Thoracic aorta (tissue), 2 donors: Measurements from ENCODE around the gene AGPAT3. TPM values are rescaled to one million over a fixed set of nuclear protein-coding genes. Genes with fewer than 3 reads are reported as not detected.

ENCODE experiments used
- ATAC-seq: fragments of 150-250 bp; one replicate; pipeline ENCODE4 v1.8.0; 2017; ENCODE audit warnings: low read depth; ENCODE audit not compliant: insufficient number of reproducible peaks, low FRiP score
- DNase-seq: peaks from one replicate; pipeline ENCODE4 v3.0.0-alpha.2; 2020; ENCODE audit warnings: low spot score
- H3K27ac ChIP-seq, 2 donors: fragments of 200-600 bp; sonication (generic); 1 replicate in 1 of 2; 2 replicates in 1 of 2; pipeline ENCODE4 v1.5.1; 2016; ENCODE audit warnings: mild to moderate bottlenecking in 2 of 2, moderate library complexity in 2 of 2
- H3K27me3 ChIP-seq: fragments of 200-600 bp; sonication (generic); replicated peaks from 2 replicates; pipeline ENCODE4 v1.6.0; 2016; ENCODE audit warnings: mild to moderate bottlenecking; ENCODE audit not compliant: insufficient read depth
- H3K36me3 ChIP-seq: fragments of 200-600 bp; sonication (generic); one replicate; pipeline ENCODE4 v1.5.1; 2016
- H3K4me1 ChIP-seq, 2 donors: fragments of 200-600 bp; sonication (generic); 1 replicate in 1 of 2; 2 replicates in 1 of 2; pipeline versions ENCODE4 v1.5.1 to v1.6.0; 2016; ENCODE audit warnings: low read depth in 2 of 2, mild to moderate bottlenecking in 1 of 2; ENCODE audit not compliant: control insufficient read depth in 1 of 2
- H3K4me3 ChIP-seq: fragments of 200-600 bp; sonication (generic); 2 replicates; pipeline ENCODE4 v1.5.1; 2016; ENCODE audit warnings: mild to moderate bottlenecking
- H3K9me3 ChIP-seq: fragments of 200-600 bp; sonication (generic); 2 replicates; pipeline ENCODE4 v1.5.1; 2016
- total RNA-seq, 2 donors: library from RNA; depleted of rRNA; stranded (reverse); fragments of >200 nt; gene quantifications; one replicate each; pipeline versions ENCODE4 v1.1.0 to v1.2.3, GENCODE V29; 2016
- TF ChIP-seq, protein P1 (sequence below): fragments of 200-600 bp; sonication (generic); IDR thresholded peaks from one replicate; pipeline ENCODE4 v1.5.1; 2019; ENCODE audit warnings: antibody characterized with exemption

Gene AGPAT3
- total RNA-seq, 2 donors from 2014 or later: 32.8 to 37.9 TPM

DNA sequence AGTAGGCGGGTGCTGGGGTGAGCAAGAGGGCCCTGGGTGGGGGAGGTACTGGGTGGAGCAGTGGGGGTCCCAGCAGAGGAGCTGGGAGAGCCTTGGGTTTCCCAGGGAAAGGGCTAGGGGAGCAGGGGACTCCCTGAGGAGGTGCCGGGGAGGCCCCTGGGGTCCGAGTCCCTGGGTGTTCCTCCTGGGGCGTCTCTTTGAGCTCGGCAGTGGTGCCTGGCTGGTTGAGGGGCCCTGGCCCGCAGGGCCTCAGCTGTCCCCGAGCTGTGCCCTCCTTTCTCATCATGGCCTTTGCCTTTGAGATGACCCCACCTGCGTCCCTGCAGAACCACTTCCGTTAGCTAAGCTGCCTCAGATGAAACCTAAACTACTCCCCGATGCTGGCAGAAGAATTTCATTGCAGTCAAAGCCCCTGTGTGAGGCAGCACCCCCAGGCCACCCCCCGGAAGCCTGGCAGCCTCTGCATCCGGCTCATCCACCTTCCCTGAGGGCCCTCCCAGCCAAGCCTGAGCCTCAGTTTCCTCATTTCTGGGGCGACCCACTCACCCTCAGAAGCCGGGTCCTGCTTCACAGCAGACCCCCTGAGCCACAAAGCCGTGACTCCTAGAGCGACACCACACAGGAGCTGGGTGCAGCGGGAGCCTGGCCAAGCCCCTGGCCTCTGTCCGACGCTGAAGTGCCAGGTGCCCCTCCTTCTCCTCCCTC is 103.5 kb downstream of the AGPAT3 start:
- Histone ChIP-seq H3K27me3 (no peaks in the 10 kb centered on the region), H3K4me1 (no peaks in the 10 kb centered on the region), H3K36me3 (peaks cover 17% of the 10 kb centered on the region), H3K4me3 (no peak overlapping the region), H3K9me3 (no peaks in the 10 kb centered on the region), H3K27ac (no peak overlapping the region)
- ATAC-seq (no peak), DNase-seq (no peak)
- TF ChIP-seq, protein P1, sequence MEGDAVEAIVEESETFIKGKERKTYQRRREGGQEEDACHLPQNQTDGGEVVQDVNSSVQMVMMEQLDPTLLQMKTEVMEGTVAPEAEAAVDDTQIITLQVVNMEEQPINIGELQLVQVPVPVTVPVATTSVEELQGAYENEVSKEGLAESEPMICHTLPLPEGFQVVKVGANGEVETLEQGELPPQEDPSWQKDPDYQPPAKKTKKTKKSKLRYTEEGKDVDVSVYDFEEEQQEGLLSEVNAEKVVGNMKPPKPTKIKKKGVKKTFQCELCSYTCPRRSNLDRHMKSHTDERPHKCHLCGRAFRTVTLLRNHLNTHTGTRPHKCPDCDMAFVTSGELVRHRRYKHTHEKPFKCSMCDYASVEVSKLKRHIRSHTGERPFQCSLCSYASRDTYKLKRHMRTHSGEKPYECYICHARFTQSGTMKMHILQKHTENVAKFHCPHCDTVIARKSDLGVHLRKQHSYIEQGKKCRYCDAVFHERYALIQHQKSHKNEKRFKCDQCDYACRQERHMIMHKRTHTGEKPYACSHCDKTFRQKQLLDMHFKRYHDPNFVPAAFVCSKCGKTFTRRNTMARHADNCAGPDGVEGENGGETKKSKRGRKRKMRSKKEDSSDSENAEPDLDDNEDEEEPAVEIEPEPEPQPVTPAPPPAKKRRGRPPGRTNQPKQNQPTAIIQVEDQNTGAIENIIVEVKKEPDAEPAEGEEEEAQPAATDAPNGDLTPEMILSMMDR: no peak

- H3K4me1 ChIP-seq: no peaks in the 10 kb centered on the region
- TF ChIP-seq, protein P1: no peak
- H3K9me3 ChIP-seq: no peaks in the 10 kb centered on the region
- no peak for ATAC-seq
- DNase-seq: no peak
- H3K27me3 ChIP-seq: no peaks in the 10 kb centered on the region
- peaks cover 17% of the 10 kb centered on the region for H3K36me3 ChIP-seq
- H3K27ac ChIP-seq: no peak overlapping the region
- no peak overlapping the region for H3K4me3 ChIP-seq
Measured at GRCh38 chr21:43969115-43969444, 104.1 kb downstream of the AGPAT3 start.

- Histone ChIP-seq H3K27me3 (no peaks in the 10 kb centered on the region), H3K36me3 (peaks cover 17% of the 10 kb centered on the region), H3K4me3 (no peak overlapping the region), H3K27ac (no peak overlapping the region), H3K9me3 (no peaks in the 10 kb centered on the region), H3K4me1 (no peaks in the 10 kb centered on the region)
- TF ChIP-seq, protein P1: no peak
- no peak for ATAC-seq
- no peak for DNase-seq
Measured at GRCh38 chr21:43970551-43970950, 105.5 kb downstream of the AGPAT3 start.

GRCh38 chr21:43971201-43971991 is 106.4 kb downstream of the AGPAT3 start:
- no peak overlapping the region for H3K4me3 ChIP-seq
- no peak overlapping the region for H3K27ac ChIP-seq
- peaks cover 17% of the 10 kb centered on the region for H3K36me3 ChIP-seq
- ATAC-seq: no peak
- H3K9me3 ChIP-seq: no peaks in the 10 kb centered on the region
- H3K27me3 ChIP-seq: no peaks in the 10 kb centered on the region
- DNase-seq: no peak
- H3K4me1 ChIP-seq: no peaks in the 10 kb centered on the region
- TF ChIP-seq, protein P1: no peak

- H3K36me3 ChIP-seq: peaks cover 17% of the 10 kb centered on the region
- H3K27me3 ChIP-seq: no peaks in the 10 kb centered on the region
- TF ChIP-seq, protein P1: no peak
- ATAC-seq: no peak
- no peaks in the 10 kb centered on the region for H3K9me3 ChIP-seq
- H3K4me3 ChIP-seq: no peak overlapping the region
- H3K4me1 ChIP-seq: no peaks in the 10 kb centered on the region
- no peak for DNase-seq
- no peak overlapping the region for H3K27ac ChIP-seq
Measured at GRCh38 chr21:43971992-43972255, 106.9 kb downstream of the AGPAT3 start.
